Measurements from ENCODE around the gene TNIP2.

TNIP2 gene

DNA sequence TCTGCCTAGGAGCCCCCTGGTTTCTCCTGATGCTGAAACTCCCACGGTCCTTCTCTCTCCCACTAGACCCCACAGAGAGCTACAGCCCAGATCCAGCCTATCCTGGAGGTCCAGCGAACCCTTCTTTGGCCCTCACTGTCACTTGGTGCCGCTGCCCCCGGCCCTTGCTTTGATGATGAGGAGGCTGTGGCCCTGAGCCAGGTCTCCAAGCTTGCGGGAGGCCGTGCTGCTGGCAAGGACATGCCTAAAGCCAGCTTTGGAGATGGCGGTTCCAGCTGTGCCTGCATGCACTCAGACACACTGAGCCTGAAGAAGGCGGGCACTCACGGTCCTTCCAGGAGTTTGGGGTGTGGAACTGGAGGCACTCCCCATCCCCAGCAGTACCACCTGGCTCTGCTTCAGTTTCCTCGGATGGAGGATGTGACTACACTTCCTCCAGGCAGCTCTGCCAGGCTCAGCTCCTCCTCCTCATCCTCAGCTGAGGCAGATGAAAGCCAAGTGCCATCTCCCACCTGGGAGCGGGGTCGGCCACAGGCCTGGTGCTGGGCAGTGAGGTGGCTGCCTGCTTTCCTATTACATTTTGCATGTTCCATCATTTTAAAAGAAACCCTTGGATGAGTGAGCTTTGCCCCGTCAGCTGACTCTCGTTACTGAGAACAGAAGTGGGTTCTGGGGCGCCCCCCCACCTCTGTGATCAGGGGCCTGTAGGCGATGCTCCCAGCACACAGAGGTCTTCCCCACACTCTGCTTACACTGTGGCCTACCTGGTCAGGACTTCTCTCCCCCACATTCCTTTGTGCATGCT lies 9.0 kb downstream of the TNIP2 start:
- peaks cover 44% of the 10 kb centered on the region for H3K36me3 ChIP-seq (replicated peaks; ENCODE audit: low read depth, low read length)
- no peaks in the 10 kb centered on the region for H3K27me3 ChIP-seq (ENCODE audit: low read depth, low read length)
- peak overlapping the region; percentile 76 for H3K27ac ChIP-seq (ENCODE audit: low read length)
- H3K4me1 ChIP-seq (ENCODE audit: low read length) = peaks cover 36% of the 10 kb centered on the region
- peaks cover 31% of the 10 kb centered on the region; the same call in 1 of the 2 replicates for H4K20me1 ChIP-seq (ENCODE audit: insufficient read depth, low read length)
- TF ChIP-seq, protein P1, sequence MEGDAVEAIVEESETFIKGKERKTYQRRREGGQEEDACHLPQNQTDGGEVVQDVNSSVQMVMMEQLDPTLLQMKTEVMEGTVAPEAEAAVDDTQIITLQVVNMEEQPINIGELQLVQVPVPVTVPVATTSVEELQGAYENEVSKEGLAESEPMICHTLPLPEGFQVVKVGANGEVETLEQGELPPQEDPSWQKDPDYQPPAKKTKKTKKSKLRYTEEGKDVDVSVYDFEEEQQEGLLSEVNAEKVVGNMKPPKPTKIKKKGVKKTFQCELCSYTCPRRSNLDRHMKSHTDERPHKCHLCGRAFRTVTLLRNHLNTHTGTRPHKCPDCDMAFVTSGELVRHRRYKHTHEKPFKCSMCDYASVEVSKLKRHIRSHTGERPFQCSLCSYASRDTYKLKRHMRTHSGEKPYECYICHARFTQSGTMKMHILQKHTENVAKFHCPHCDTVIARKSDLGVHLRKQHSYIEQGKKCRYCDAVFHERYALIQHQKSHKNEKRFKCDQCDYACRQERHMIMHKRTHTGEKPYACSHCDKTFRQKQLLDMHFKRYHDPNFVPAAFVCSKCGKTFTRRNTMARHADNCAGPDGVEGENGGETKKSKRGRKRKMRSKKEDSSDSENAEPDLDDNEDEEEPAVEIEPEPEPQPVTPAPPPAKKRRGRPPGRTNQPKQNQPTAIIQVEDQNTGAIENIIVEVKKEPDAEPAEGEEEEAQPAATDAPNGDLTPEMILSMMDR (IDR thresholded peaks at IDR 0.05; ENCODE audit: low read depth, low read length) = no peak
- TF ChIP-seq EZH2phosphoT487 (IDR thresholded peaks at IDR 0.05; ENCODE audit: low read depth) = no peak
- peak overlapping the region; percentile 67 for H3K4me2 ChIP-seq (ENCODE audit: low read length)
- H3K79me2 ChIP-seq (ENCODE audit: low read length) = peaks cover 20% of the 10 kb centered on the region; the same call in 1 of the 2 replicates
- H2AFZ ChIP-seq (ENCODE audit: low read depth, low read length) = no peak overlapping the region
- H3K4me3 ChIP-seq (ENCODE audit: low read length) = peak overlapping the region; percentile 39
- no peaks in the 10 kb centered on the region for H3K9me3 ChIP-seq (ENCODE audit: insufficient read depth, low read length)
- H3K9ac ChIP-seq (ENCODE audit: low read length) = peak overlapping the region; percentile 29; the same call in 1 of the 2 replicates

DNA sequence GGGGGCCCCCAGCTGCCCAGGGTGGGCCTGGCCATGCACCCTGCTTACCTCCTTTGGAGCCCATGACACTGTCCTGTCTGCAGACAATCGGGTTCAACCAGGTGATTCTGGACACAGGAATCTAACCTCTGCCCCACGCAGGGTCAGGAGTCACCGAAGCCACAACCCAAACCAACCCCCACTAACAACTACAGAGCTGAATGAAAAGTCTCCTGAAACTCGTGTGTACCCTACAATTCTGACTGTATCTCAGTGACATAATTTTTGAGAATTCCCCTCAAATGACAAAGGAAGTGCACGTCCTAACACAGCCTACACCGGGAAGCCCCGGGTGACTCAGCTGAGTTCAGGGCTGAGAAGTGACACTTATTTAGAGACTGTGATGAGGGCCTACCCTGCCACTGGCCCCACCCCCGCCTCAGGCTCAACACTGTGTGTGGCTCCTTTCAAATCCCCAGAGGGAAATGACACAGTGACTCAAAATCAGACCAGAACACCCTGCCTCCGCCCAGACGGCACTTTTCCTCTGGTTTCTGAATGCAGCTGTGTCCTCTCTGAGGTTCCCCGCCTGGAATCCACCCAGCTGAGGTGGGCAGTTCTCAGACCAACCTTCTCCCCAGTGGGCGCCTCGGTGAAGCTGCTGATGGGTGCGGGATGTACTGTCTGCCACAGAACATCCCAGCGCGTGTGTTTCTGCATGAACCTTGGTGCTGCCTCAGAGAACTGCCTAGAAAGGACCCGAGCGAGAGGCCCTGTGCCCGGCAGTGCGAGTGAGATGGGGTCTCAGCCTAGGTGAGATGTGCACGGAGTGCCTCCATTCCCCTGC lies 9.9 kb downstream of the TNIP2 start:
- Histone ChIP-seq H3K27ac (ENCODE audit: low read length) (peak overlapping the region; percentile 76), H3K9ac (ENCODE audit: low read length) (peak overlapping the region; percentile 29; the same call in 1 of the 2 replicates), H3K36me3 (replicated peaks; ENCODE audit: low read depth, low read length) (peaks cover 44% of the 10 kb centered on the region), H3K79me2 (ENCODE audit: low read length) (peaks cover 19% of the 10 kb centered on the region; the same call in 1 of the 2 replicates), H2AFZ (ENCODE audit: low read depth, low read length) (no peak overlapping the region), H3K4me2 (ENCODE audit: low read length) (peak overlapping the region; percentile 89), H3K9me3 (ENCODE audit: insufficient read depth, low read length) (no peaks in the 10 kb centered on the region), H3K27me3 (ENCODE audit: low read depth, low read length) (no peaks in the 10 kb centered on the region), H4K20me1 (ENCODE audit: insufficient read depth, low read length) (peaks cover 34% of the 10 kb centered on the region; the same call in 1 of the 2 replicates), H3K4me1 (ENCODE audit: low read length) (peaks cover 36% of the 10 kb centered on the region), H3K4me3 (ENCODE audit: low read length) (peak overlapping the region; percentile 64)
- TF ChIP-seq, protein P1 (IDR thresholded peaks at IDR 0.05; ENCODE audit: low read depth, low read length) = no peak
- TF ChIP-seq EZH2phosphoT487 (IDR thresholded peaks at IDR 0.05; ENCODE audit: low read depth) = peak; percentile 80; the same call in 1 of the 2 replicates

- H3K36me3 ChIP-seq (replicated peaks; ENCODE audit: low read depth, low read length) = peaks cover 44% of the 10 kb centered on the region
- TF ChIP-seq, protein P1 (IDR thresholded peaks at IDR 0.05; ENCODE audit: low read depth, low read length) = no peak
- H3K4me1 ChIP-seq (ENCODE audit: low read length) = peaks cover 36% of the 10 kb centered on the region
- no peak overlapping the region for H2AFZ ChIP-seq (ENCODE audit: low read depth, low read length)
- peak overlapping the region; percentile 67 for H3K27ac ChIP-seq (ENCODE audit: low read length)
- H3K27me3 ChIP-seq (ENCODE audit: low read depth, low read length) = no peaks in the 10 kb centered on the region
- peaks cover 30% of the 10 kb centered on the region; the same call in 1 of the 2 replicates for H4K20me1 ChIP-seq (ENCODE audit: insufficient read depth, low read length)
- peaks cover 13% of the 10 kb centered on the region; the same call in 1 of the 2 replicates for H3K79me2 ChIP-seq (ENCODE audit: low read length)
- H3K9ac ChIP-seq (ENCODE audit: low read length) = peak overlapping the region; percentile 26; the same call in 1 of the 2 replicates
- peak overlapping the region; percentile 64 for H3K4me3 ChIP-seq (ENCODE audit: low read length)
- peak overlapping the region; percentile 89 for H3K4me2 ChIP-seq (ENCODE audit: low read length)
- no peaks in the 10 kb centered on the region for H3K9me3 ChIP-seq (ENCODE audit: insufficient read depth, low read length)
These were observed 10.6 kb downstream of the TNIP2 start for GRCh38 chr4:2745516-2745915.

Measured in OCI-LY3 (cell line).